Heart right ventricle (tissue), 16 donors: ENCODE results near the gene CNTN5. TPM values are rescaled to one million over a fixed set of nuclear protein-coding genes. Genes with fewer than 3 reads are reported as not detected.

Source experiments
- ATAC-seq, 8 donors: fragments of 200-7000 bp; cut with Tn5 transposase; one replicate each; pipeline ENCODE4 v1.9.1; 2020; ENCODE audit warnings: mild to moderate bottlenecking in 8 of 8, moderate library complexity in 8 of 8, moderate number of reproducible peaks in 1 of 8
- DNase-seq, 2 donors: peaks; one replicate each; pipeline ENCODE4 v3.0.0-alpha.2; 2020
- H3K27ac ChIP-seq, 10 donors: fragments of 200-600 bp; sonication (generic) in 2 of 10; one replicate each; pipeline versions ENCODE4 v1.5.0 to v1.8.0; 2020 to 2022; ENCODE audit warnings: mild to moderate bottlenecking in 3 of 10
- H3K27me3 ChIP-seq, 7 donors: fragments of 200-600 bp; one replicate each; pipeline ENCODE4 v1.8.0; 2021 to 2022; ENCODE audit warnings: mild to moderate bottlenecking in 2 of 7
- H3K36me3 ChIP-seq, 9 donors: fragments of 200-600 bp; sonication (generic) in 1 of 9; one replicate each; pipeline versions ENCODE4 v1.5.0 to v1.8.0; 2020 to 2022; ENCODE audit warnings: mild to moderate bottlenecking in 2 of 9
- H3K4me1 ChIP-seq, 9 donors: fragments of 200-600 bp; sonication (generic) in 1 of 9; one replicate each; pipeline versions ENCODE4 v1.5.0 to v1.8.0; 2020 to 2022; ENCODE audit warnings: mild to moderate bottlenecking in 4 of 9
- H3K4me3 ChIP-seq, 10 donors: fragments of 200-600 bp; sonication (generic) in 2 of 10; one replicate each; pipeline versions ENCODE4 v1.5.0 to v1.8.0; 2020 to 2022; ENCODE audit warnings: mild to moderate bottlenecking in 7 of 10, moderate library complexity in 2 of 10
- H3K9me3 ChIP-seq, 11 donors: fragments of 200-600 bp in 10 of 11; sonication (generic) in 2 of 11; one replicate each; pipeline versions ENCODE4 v1.5.0 to v1.8.0; 2013 to 2022; ENCODE audit warnings: mild to moderate bottlenecking in 2 of 11, control low read depth in 1 of 11, moderate library complexity in 1 of 11
- CTCF ChIP-seq, 9 donors: fragments of 200-600 bp; sonication (generic) in 2 of 9; IDR thresholded peaks; one replicate each; pipeline versions ENCODE4 v1.5.0 to v1.8.0; 2021 to 2022; ENCODE audit warnings: antibody characterized with exemption in 9 of 9, mild to moderate bottlenecking in 5 of 9, moderate library complexity in 1 of 9
- WGBS, 2 donors: extraction: QIAGEN DNeasy Blood & Tissue Kit; methylation state at CpG; one replicate each; pipeline ENCODE4 v1.1.7; 2013; ENCODE audit warnings: inconsistent platforms in 1 of 2; 5-methylcytosine and 5-hydroxymethylcytosine counted together
- intact Hi-C, 10 donors: fragments of 100-400 bp; cut with DNase I; formaldehyde crosslinking; loops; one replicate each; pipeline versions ENCODE4 v1.11.1 to v1.14.2; 2022
- polyA plus RNA-seq, 2 donors: library from polyadenylated mRNA; stranded (reverse); fragments of 200-250 nt; gene quantifications; one replicate each; pipeline ENCODE4 v1.2.3, GENCODE V29; 2013
- total RNA-seq, 10 donors: library from RNA; stranded (reverse); fragmentation: NEBNext Ultra II Directional in 3 of 10; extraction: Animal tissue kit (Norgen Biotek cat#: 25700) in 3 of 10; gene quantifications; one replicate each; pipeline versions ENCODE4 v1.2.1 to v1.2.4, GENCODE V29; 2021 to 2023
- donor health status: Arrhythmogenic right ventricular cardiomyopathy.
- donor health status: ischemic (EF 13 %, LVEDD 7.1; RV severe dilation, severe dysfunction).
- donor health status: healthy with polysubstance abuse.
- donor health status: DM: no; HTN: yes; CAD: no.
- donor health status: DM: no; HTN: no; CAD: no.
- donor health status: ischemic (EF 25% LVEDD 6.9; RV normal size, moderate dysfunction).
- donor health status: ischemic (EF 25% LVEDD 5.7; RV mildly dilated, moderate dysfunction).
- donor health status: healthy.
- donor health status: DM: yes; HTN: yes; CAD: no.
- donor health status: Ischemic cardiomyopathy.
- donor health status: ischemic (EF 35%, LVEDD 5.7; RV mildly dilated, moderate dysfunction).
- donor health status: nonischemic (EF 11% LVEDD 7.7; RV severe dilation, severe dysfunction).
- donor health status: DM: yes; HTN: yes; CAD: no.
- donor health status: PGD.
- donor health status: ischemic (EF 29% LVEDD 5.4; RV normal size, mild dysfunction).
- donor health status: nonischemic (EF 23%, LVEDD 6.1; RV moderate dilation, normal function).

The CNTN5 gene
- total and polyA plus RNA-seq, 12 donors = 0.05 to 0.35 (median 0.17) TPM; not detected in 6

GRCh38 chr11:99841885-99842284 is 821.1 kb downstream of the CNTN5 start:
- H3K36me3 ChIP-seq = no peaks in the 10 kb centered on the region
- no peak for DNase-seq
- no peak for TF ChIP-seq CTCF (IDR thresholded peaks at IDR 0.05)
- H3K27ac ChIP-seq = no peak overlapping the region
- no peak for ATAC-seq
- peaks cover 0 to 5% (median 0%) of the 10 kb centered on the region in 11 donors for H3K9me3 ChIP-seq
- no peaks in the 10 kb centered on the region for H3K4me1 ChIP-seq
- H3K4me3 ChIP-seq = no peak overlapping the region
- H3K27me3 ChIP-seq = no peaks in the 10 kb centered on the region
- intact Hi-C loops = loop anchor here in 1 of 10 donors (10.0 kb wide), 1 partner anchor 537 kb away; no protein-coding TSS in a partner anchor
- WGBS, 2 donors = 77 to 81% methylated on average over 7 of the region's 7 CpGs

GRCh38 chr11:99865951-99866350 is 845.2 kb downstream of the CNTN5 start:
- no peak overlapping the region for H3K27ac ChIP-seq
- H3K4me3 ChIP-seq = no peak overlapping the region
- no peak for DNase-seq
- H3K4me1 ChIP-seq = no peaks in the 10 kb centered on the region
- 32 to 55% methylated on average over 2 of the region's 2 CpGs for WGBS, 2 donors
- no peaks in the 10 kb centered on the region for H3K36me3 ChIP-seq
- H3K27me3 ChIP-seq = no peaks in the 10 kb centered on the region
- no peak for TF ChIP-seq CTCF (IDR thresholded peaks at IDR 0.05)
- no peak for ATAC-seq
- intact Hi-C loops = no loop called here
- peaks cover 0 to 3% (median 0%) of the 10 kb centered on the region in 11 donors for H3K9me3 ChIP-seq

- intact Hi-C loops = no loop called here
- no peak for TF ChIP-seq CTCF (IDR thresholded peaks at IDR 0.05)
- H3K4me3 ChIP-seq = no peak overlapping the region
- no peaks in the 10 kb centered on the region for H3K36me3 ChIP-seq
- ATAC-seq (no peak), DNase-seq (no peak)
- no peak overlapping the region for H3K27ac ChIP-seq
- H3K4me1 ChIP-seq = no peaks in the 10 kb centered on the region
- H3K27me3 ChIP-seq = no peaks in the 10 kb centered on the region
- 49 to 56% methylated on average over 5 of the region's 5 CpGs for WGBS, 2 donors
- H3K9me3 ChIP-seq = no peaks in the 10 kb centered on the region
Measured at GRCh38 chr11:99881610-99882009, 860.9 kb downstream of the CNTN5 start.

DNA sequence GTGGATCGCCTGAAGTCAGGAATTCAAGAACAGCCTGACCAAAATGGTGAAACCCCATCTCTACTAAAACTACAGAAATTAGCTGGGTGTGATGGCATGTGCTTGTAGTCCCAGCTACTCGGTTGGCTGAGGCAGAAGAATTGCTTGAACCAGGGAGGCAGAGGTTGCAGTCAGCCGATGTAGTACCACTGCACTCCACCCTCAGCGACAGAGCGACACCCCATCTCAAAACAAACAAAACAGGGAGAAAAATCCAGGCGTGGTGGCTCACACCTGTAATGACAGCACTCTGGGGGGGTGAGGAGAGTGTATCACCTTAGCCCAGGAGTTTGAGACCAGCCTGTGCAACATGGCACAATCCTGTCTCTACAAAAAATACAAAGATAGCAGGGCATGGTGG is 864.0 kb downstream of the CNTN5 start:
- ATAC-seq (no peak), DNase-seq (no peak)
- H3K27me3 ChIP-seq = no peaks in the 10 kb centered on the region
- intact Hi-C loops = no loop called here
- H3K4me1 ChIP-seq = no peaks in the 10 kb centered on the region
- H3K36me3 ChIP-seq = no peaks in the 10 kb centered on the region
- H3K27ac ChIP-seq = no peak overlapping the region
- H3K9me3 ChIP-seq = no peaks in the 10 kb centered on the region
- no peak overlapping the region for H3K4me3 ChIP-seq
- WGBS, 2 donors = 80 to 82% methylated on average over 6 of the region's 6 CpGs
- TF ChIP-seq CTCF (IDR thresholded peaks at IDR 0.05) = no peak
